Adrenal gland (tissue), 12 donors: ENCODE measurements around the gene DDX41. TPM values are rescaled to one million over a fixed set of nuclear protein-coding genes. Genes with fewer than 3 reads are reported as not detected.

ENCODE experiments used
- DNase-seq, 7 donors: peaks; one replicate each; pipeline ENCODE4 v3.0.0-alpha.2; 2019 to 2020
- H3K27ac ChIP-seq, 5 donors: fragments of 200-600 bp; sonication (generic) in 4 of 5; 1 replicate in 3 of 5; 2 replicates in 2 of 5; pipeline versions ENCODE4 v1.5.1 to v1.8.0; 2016 to 2020; ENCODE audit warnings: mild to moderate bottlenecking in 1 of 5
- H3K27me3 ChIP-seq: fragments of 200-600 bp; 2 replicates; pipeline ENCODE4 v1.8.0; 2021
- H3K36me3 ChIP-seq, 2 donors: fragments of 200-600 bp; replicated peaks in 1 of 2; 1 replicate in 1 of 2; 2 replicates in 1 of 2; pipeline versions ENCODE4 v1.5.1 to v1.8.0; 2018 to 2022
- H3K4me1 ChIP-seq, 2 donors: fragments of 200-600 bp; replicated peaks in 1 of 2; 1 replicate in 1 of 2; 2 replicates in 1 of 2; pipeline versions ENCODE4 v1.5.1 to v1.8.0; 2018 to 2021
- H3K4me3 ChIP-seq, 4 donors: fragments of 200-600 bp; sonication (generic) in 3 of 4; one replicate each; pipeline ENCODE4 v1.5.1; 2016 to 2018
- H3K9me3 ChIP-seq, 3 donors: fragments of 200-600 bp; sonication (generic) in 1 of 3; replicated peaks in 1 of 3; 1 replicate in 2 of 3; 2 replicates in 1 of 3; pipeline versions ENCODE4 v1.5.1 to v1.8.0; 2016 to 2021
- POLR2A ChIP-seq, 2 donors: fragments of 450-650 bp; IDR thresholded peaks; one replicate each; pipeline ENCODE4 v1.6.1; 2017; ENCODE audit warnings: antibody characterized with exemption in 2 of 2, mild to moderate bottlenecking in 2 of 2, moderate library complexity in 1 of 2
- WGBS, 4 donors: extraction: QIAGEN DNeasy Blood & Tissue Kit in 2 of 4; methylation state at CpG; one replicate each; pipeline versions ENCODE4 v1.1.5 to v1.1.7; 2013 to 2017; 5-methylcytosine and 5-hydroxymethylcytosine counted together
- intact Hi-C, 2 donors: fragments of 100-400 bp; cut with DNase I; formaldehyde crosslinking; loops; one replicate each; pipeline versions ENCODE4 v1.14.1 to v1.15.0; 2022 to 2023
- polyA plus RNA-seq, 3 donors: library from polyadenylated mRNA; stranded (reverse); fragments of 200-250 nt in 2 of 3; fragments of 350-450 nt in 1 of 3; fragmentation: Illumina TruSeq in 1 of 3; extraction: RNeasy Lipid Tissue Mini Kit (QIAGEN cat#74804) in 1 of 3; gene quantifications; one replicate each; pipeline ENCODE4 v1.2.3, GENCODE V29; 2013 to 2014
- total RNA-seq, 9 donors: library from RNA; depleted of rRNA in 4 of 9; stranded (reverse); fragments of >200 nt in 4 of 9; fragments of 120-200 nt in 1 of 9; fragmentation: NEBNext Ultra II Directional in 1 of 9; extraction: Animal tissue kit (Norgen Biotek cat#: 25700) in 1 of 9; gene quantifications; one replicate each; pipeline versions ENCODE4 v1.1.0 to v1.2.4, GENCODE V29; 2013 to 2023
- TF ChIP-seq, protein P1 (sequence below), 6 experiments: fragments of 450-650 bp in 4 of 6; fragments of 200-600 bp in 2 of 6; sonication (generic) in 1 of 6; IDR thresholded peaks; 1 replicate in 5 of 6; 2 replicates in 1 of 6; pipeline versions ENCODE4 v1.5.1 to v1.8.0; 2016 to 2021; ENCODE audit warnings: antibody characterized with exemption in 6 of 6, mild to moderate bottlenecking in 2 of 6, moderate library complexity in 1 of 6
- donor health status: healthy with polysubstance abuse.
- donor health status: Bipolar disorder and iron deficiency.
- donor health status: DM: yes; HTN: yes; CAD: no.
- donor health status: DM: no; HTN: no; CAD: no.
- donor health status: DM: no; HTN: no; CAD: no.
- donor health status: DM: yes; HTN: yes; CAD: no.

The DDX41 gene
- total and polyA plus RNA-seq, 12 donors = 47.0 to 180 (median 116) TPM

DNA sequence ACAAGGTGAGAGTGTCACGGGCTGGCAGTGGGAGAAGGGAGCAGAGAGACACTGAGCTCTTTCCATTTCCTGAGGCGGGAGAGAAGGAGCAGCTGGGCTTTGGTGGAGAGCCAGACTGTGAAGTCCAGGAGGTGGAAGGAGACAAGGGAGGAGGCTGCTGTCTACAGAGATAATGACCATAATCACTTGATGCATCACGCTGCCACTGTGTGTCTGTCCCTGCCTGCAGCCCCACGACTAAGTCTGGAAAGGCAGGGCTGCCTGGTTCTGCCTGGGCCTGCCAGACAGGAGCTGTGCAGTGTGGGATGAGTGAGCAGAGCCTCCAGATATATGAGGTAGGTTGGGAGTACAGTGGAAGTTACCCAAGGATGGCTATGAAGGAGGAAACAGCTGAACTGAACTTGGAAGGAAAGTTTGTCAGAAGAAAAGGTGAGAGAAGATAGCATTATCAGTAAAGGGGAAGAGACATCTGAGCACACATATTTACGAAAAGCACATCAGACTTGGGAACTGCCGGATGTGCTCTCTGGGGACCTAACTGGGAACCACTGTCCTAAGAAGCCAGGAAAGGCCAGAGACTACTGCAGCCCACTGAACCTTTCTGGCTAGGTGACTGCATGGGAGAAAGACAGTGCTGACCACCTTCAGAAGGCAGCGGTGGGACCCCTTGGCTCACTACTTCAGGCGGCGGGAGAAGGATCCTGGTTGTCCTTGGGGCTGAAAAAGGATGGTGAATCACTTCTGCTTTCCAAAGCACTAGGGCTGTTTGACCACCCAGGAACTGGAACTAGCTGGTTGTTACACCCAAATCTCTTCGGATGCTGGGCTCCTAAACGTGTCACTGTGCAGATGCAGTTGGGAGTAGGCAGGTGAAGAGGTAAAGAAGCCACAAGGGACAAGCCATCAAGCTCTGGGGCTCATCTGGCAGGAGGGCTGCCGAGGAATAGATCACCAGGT, 12.8 kb upstream of the DDX41 start:
- DNase-seq = peak in 2 of 7 donors; percentile 8 to 71
- no peaks in the 10 kb centered on the region for H3K9me3 ChIP-seq
- no peaks in the 10 kb centered on the region for H3K27me3 ChIP-seq
- 77 to 83% (median 80%) methylated on average over 12 of the region's 12 CpGs for WGBS, 4 donors
- peaks cover 0 to 11% of the 10 kb centered on the region in 2 donors for H3K4me1 ChIP-seq
- intact Hi-C loops = no loop called here
- peaks cover 0 to 77% of the 10 kb centered on the region in 2 donors for H3K36me3 ChIP-seq
- H3K4me3 ChIP-seq = no peak overlapping the region
- TF ChIP-seq POLR2A (IDR thresholded peaks at IDR 0.05) = no peak
- TF ChIP-seq, protein P1, sequence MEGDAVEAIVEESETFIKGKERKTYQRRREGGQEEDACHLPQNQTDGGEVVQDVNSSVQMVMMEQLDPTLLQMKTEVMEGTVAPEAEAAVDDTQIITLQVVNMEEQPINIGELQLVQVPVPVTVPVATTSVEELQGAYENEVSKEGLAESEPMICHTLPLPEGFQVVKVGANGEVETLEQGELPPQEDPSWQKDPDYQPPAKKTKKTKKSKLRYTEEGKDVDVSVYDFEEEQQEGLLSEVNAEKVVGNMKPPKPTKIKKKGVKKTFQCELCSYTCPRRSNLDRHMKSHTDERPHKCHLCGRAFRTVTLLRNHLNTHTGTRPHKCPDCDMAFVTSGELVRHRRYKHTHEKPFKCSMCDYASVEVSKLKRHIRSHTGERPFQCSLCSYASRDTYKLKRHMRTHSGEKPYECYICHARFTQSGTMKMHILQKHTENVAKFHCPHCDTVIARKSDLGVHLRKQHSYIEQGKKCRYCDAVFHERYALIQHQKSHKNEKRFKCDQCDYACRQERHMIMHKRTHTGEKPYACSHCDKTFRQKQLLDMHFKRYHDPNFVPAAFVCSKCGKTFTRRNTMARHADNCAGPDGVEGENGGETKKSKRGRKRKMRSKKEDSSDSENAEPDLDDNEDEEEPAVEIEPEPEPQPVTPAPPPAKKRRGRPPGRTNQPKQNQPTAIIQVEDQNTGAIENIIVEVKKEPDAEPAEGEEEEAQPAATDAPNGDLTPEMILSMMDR (IDR thresholded peaks at IDR 0.05) = no peak
- no peak overlapping the region for H3K27ac ChIP-seq

DNA sequence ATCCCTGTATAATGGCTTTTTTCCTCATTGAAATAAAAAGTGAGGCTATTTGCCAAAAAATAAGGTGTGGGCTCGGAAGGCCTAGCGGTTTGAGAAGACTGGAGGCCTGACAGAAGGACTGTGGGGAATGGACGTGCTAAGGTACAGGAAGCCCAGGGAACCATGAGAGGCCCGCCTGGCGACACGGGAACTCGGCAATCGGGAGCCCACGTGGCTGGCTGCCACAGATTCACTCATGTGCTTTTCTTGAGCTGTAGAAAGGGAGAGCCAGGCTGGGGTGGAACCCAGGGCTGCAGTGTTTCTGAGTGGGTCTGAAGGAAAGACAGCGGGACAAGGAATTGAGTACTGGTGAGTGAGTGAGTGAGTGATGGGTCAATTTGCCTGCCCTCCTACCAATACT, 11.9 kb upstream of the DDX41 start:
- WGBS, 4 donors = 88 to 95% (median 94%) methylated on average over 10 of the region's 10 CpGs
- Histone ChIP-seq H3K4me3 (no peak overlapping the region), H3K4me1 (peaks cover 0 to 11% of the 10 kb centered on the region in 2 donors), H3K27ac (no peak overlapping the region), H3K9me3 (no peaks in the 10 kb centered on the region), H3K27me3 (no peaks in the 10 kb centered on the region), H3K36me3 (peaks cover 0 to 80% of the 10 kb centered on the region in 2 donors)
- no peak for TF ChIP-seq POLR2A (IDR thresholded peaks at IDR 0.05)
- TF ChIP-seq, protein P1 (IDR thresholded peaks at IDR 0.05) = no peak
- DNase-seq = peak in 1 of 7 donors; percentile 12
- intact Hi-C loops = no loop called here

DNA sequence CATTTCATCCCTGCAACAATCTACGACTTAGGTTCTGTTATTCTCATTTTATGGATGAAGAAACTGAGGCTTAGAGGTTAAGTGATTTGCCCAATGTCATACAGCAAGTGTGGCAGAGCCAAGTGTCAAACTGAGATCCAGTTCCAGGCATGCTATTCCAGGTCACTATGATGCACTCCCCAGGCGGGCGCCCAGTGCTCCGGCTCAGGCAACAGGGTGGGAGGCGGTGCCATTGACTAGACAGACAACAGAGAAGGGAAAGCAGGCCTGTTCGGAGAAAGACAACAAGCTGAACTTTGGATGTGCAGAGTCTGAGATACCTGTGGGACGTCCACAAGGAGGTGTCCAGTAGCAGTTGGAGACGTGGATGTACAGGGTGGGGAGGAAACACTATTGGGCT, 10.8 kb upstream of the DDX41 start:
- peaks cover 0 to 79% of the 10 kb centered on the region in 2 donors for H3K36me3 ChIP-seq
- no peaks in the 10 kb centered on the region for H3K9me3 ChIP-seq
- H3K4me3 ChIP-seq = no peak overlapping the region
- TF ChIP-seq POLR2A (IDR thresholded peaks at IDR 0.05) = no peak
- TF ChIP-seq, protein P1 (IDR thresholded peaks at IDR 0.05) = no peak
- DNase-seq = no peak
- intact Hi-C loops = no loop called here
- WGBS, 4 donors = 90 to 94% (median 93%) methylated on average over 8 of the region's 8 CpGs
- H3K27me3 ChIP-seq = no peaks in the 10 kb centered on the region
- no peak overlapping the region for H3K27ac ChIP-seq
- peaks cover 0 to 11% of the 10 kb centered on the region in 2 donors for H3K4me1 ChIP-seq

DNA sequence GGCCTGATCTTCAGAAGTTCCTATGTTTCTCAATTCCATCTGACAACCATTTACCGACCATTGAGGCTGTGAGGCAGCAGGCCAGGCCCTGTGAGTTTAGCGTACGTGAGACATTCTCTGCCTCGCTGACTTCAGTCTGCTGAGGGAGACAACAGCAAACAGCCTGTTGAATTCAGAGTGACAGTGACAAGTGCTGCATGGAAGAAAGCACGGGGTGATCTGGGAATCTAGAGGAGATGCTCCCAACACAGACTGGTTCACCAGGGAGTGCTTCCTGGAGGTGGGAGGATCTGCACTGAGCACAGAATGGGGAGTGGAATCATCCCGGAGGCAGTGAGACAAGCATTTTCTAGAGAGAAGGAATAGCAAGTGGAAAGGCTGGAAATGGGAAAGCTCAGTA, 10.0 kb upstream of the DDX41 start:
- Histone ChIP-seq H3K27ac (no peak overlapping the region), H3K4me1 (peaks cover 0 to 6% of the 10 kb centered on the region in 2 donors), H3K9me3 (no peaks in the 10 kb centered on the region), H3K27me3 (no peaks in the 10 kb centered on the region), H3K4me3 (no peak overlapping the region), H3K36me3 (peaks cover 0 to 78% of the 10 kb centered on the region in 2 donors)
- 93 to 95% (median 93%) methylated on average over 6 of the region's 6 CpGs for WGBS, 4 donors
- no peak for TF ChIP-seq POLR2A (IDR thresholded peaks at IDR 0.05)
- TF ChIP-seq, protein P1 (IDR thresholded peaks at IDR 0.05) = no peak
- intact Hi-C loops = no loop called here
- peak in 1 of 7 donors; percentile 5 for DNase-seq
